HepG2 (cell line): Measurements from ENCODE around the gene ALKBH5. TPM values are rescaled to one million over a fixed set of nuclear protein-coding genes. Genes with fewer than 3 reads are reported as not detected.

ENCODE experiments used
- ATAC-seq: fragments of 200-7000 bp; cut with Tn5 transposase; 3 replicates; pipeline ENCODE4 v1.9.1; 2020; ENCODE audit warnings: mild to moderate bottlenecking, moderate library complexity
- BruUV-seq: library from RNA; stranded (reverse); fragments of 400-500 nt; replicated peaks from 2 replicates; lab custom pipeline; 2021; lab: Mats Ljungman, UMichigan
- CTCF ChIA-PET: fragments of 300-600 bp; formaldehyde crosslinking; extraction: SDS; loops from one replicate; lab custom pipeline; 2021; ENCODE audit warnings: low total read pairs, inconsistent platforms, low intra/inter-chr PET ratio; lab: Yijun Ruan, JAX
- POLR2A ChIA-PET: fragments of 350-600 bp; sonication (Branson Sonifier 250); formaldehyde crosslinking; loops from one replicate; lab custom pipeline; 2020; ENCODE audit warnings: antibody characterized with exemption, inconsistent platforms; lab: Yijun Ruan, JAX
- DNase-seq: peaks from one replicate; pipeline ENCODE4 v3.0.0-alpha.2; 2015; ENCODE audit warnings: low spot score
- FAIRE-seq: peaks from 3 replicates; lab custom pipeline; 2011; peaks lifted over from hg19 to GRCh38; lab: Jason Lieb, UNC
- H2AFZ ChIP-seq: one replicate; pipeline ENCODE4 v1.6.1; 2011; ENCODE audit warnings: low read length, inconsistent platforms
- H3K27ac ChIP-seq: fragments of 300-600 bp; 3 replicates; pipeline ENCODE4 v1.8.0; 2011; ENCODE audit warnings: mixed run types, mild to moderate bottlenecking, mixed read lengths, low read length, inconsistent platforms; ENCODE audit not compliant: insufficient read depth; ENCODE audit errors: extremely low read length
- H3K27me3 ChIP-seq, 2 experiments: fragments of 200-600 bp in 1 of 2; 2 replicates in 1 of 2; 3 replicates in 1 of 2; pipeline versions ENCODE4 v1.6.0 to v1.8.0; 2011; ENCODE audit warnings: low read length in 2 of 2, mild to moderate bottlenecking in 2 of 2, moderate library complexity in 2 of 2, inconsistent platforms in 1 of 2; ENCODE audit not compliant: insufficient read depth in 2 of 2, control insufficient read depth in 1 of 2
- H3K36me3 ChIP-seq, 2 experiments: fragments of 200-600 bp in 1 of 2; replicated peaks in 1 of 2; 2 replicates in 1 of 2; 3 replicates in 1 of 2; pipeline versions ENCODE4 v1.5.1 to v1.8.0; 2011; ENCODE audit warnings: low read length in 2 of 2, inconsistent platforms in 1 of 2; ENCODE audit not compliant: insufficient read depth in 2 of 2, control insufficient read depth in 1 of 2
- H3K4me1 ChIP-seq: 2 replicates; pipeline ENCODE4 v1.5.1; 2012; ENCODE audit warnings: low read length, inconsistent platforms; ENCODE audit not compliant: insufficient read depth
- H3K4me2 ChIP-seq: 2 replicates; pipeline ENCODE4 v1.6.0; 2011; ENCODE audit warnings: low read depth, low read length, inconsistent platforms
- H3K4me3 ChIP-seq, 3 experiments: fragments of 200-600 bp in 1 of 3; sonication (generic), shearing (Covaris generic) in 1 of 3; replicated peaks in 1 of 3; 2 replicates each; pipeline ENCODE4 v1.5.1; 2011 to 2016; ENCODE audit warnings: low read length in 3 of 3, inconsistent platforms in 2 of 3, low read depth in 2 of 3, mild to moderate bottlenecking in 2 of 3, control low read depth in 1 of 3, mixed read lengths in 1 of 3; ENCODE audit not compliant: insufficient read depth in 1 of 3
- H3K79me2 ChIP-seq: one replicate; pipeline ENCODE4 v1.6.1; 2011; ENCODE audit warnings: low read length, inconsistent platforms; ENCODE audit not compliant: insufficient read depth
- H3K9ac ChIP-seq: 2 replicates; pipeline ENCODE4 v1.6.0; 2011; ENCODE audit warnings: mild to moderate bottlenecking, low read depth, low read length, inconsistent platforms; ENCODE audit not compliant: insufficient read depth
- H3K9me3 ChIP-seq: 2 replicates; pipeline ENCODE4 v1.5.1; 2012; ENCODE audit warnings: mild to moderate bottlenecking, low read length
- H4K20me1 ChIP-seq: 2 replicates; pipeline ENCODE4 v1.6.0; 2011; ENCODE audit warnings: inconsistent platforms, mild to moderate bottlenecking, low read length, moderate library complexity; ENCODE audit not compliant: insufficient read depth
- ATF5 ChIP-seq: sonication (generic); formaldehyde crosslinking; IDR thresholded peaks from 2 replicates; pipeline ENCODE4 v1.4.0; 2020; ENCODE audit warnings: mild to moderate bottlenecking, low read depth, missing genetic modification reagents
- FOXA1 ChIP-seq, 2 experiments: fragments of 450-650 bp in 1 of 2; sonication (generic) in 1 of 2; formaldehyde crosslinking in 1 of 2; IDR thresholded peaks; 2 replicates each; pipeline versions ENCODE4 v1.4.0 to v1.6.1; 2016 to 2020; ENCODE audit warnings: missing genetic modification reagents in 1 of 2
- IRF2 ChIP-seq: IDR thresholded peaks from 2 replicates; pipeline ENCODE4 v1.6.1; 2018; ENCODE audit warnings: missing genetic modification reagents, missing compliant biosample characterization
- MXD1 ChIP-seq: sonication (generic); formaldehyde crosslinking; IDR thresholded peaks from 2 replicates; pipeline ENCODE4 v1.4.0; 2020; ENCODE audit warnings: mild to moderate bottlenecking, missing genetic modification reagents
- SMARCC2 ChIP-seq: fragments of 450-650 bp; IDR thresholded peaks from 2 replicates; pipeline ENCODE4 v1.6.1; 2017; ENCODE audit warnings: antibody characterized with exemption, mild to moderate bottlenecking
- STAG1 ChIP-seq: sonication (generic); formaldehyde crosslinking; IDR thresholded peaks from 2 replicates; pipeline ENCODE4 v1.4.0; 2020; ENCODE audit warnings: missing genetic modification reagents
- ZBTB7A ChIP-seq: sonication (generic); formaldehyde crosslinking; IDR thresholded peaks from 2 replicates; pipeline ENCODE4 v1.8.0; 2022; ENCODE audit warnings: mild to moderate bottlenecking, missing genetic modification reagents
- ZFP36L2 ChIP-seq: sonication (generic); formaldehyde crosslinking; IDR thresholded peaks from 2 replicates; pipeline ENCODE4 v1.4.0; 2020; ENCODE audit warnings: missing genetic modification reagents
- ZNF672 ChIP-seq: sonication (generic); formaldehyde crosslinking; IDR thresholded peaks from 2 replicates; pipeline ENCODE4 v1.8.1; 2022; ENCODE audit warnings: missing genetic modification reagents
- ZNF740 ChIP-seq: sonication (generic); formaldehyde crosslinking; IDR thresholded peaks from 2 replicates; pipeline ENCODE4 v1.4.0; 2020; ENCODE audit warnings: missing genetic modification reagents
- WGBS: methylation state at CpG from one replicate; pipeline ENCODE4 v1.1.6; 2017; ENCODE audit warnings: low lambda C conversion rate; 5-methylcytosine and 5-hydroxymethylcytosine counted together
- in situ Hi-C: cut with HindIII; loops from 2 replicates; pipeline ENCODE4 v1.10.0; 2017; ENCODE audit warnings: low pct_unique_long_range_greater_than_20kb; ENCODE audit not compliant: extremely low pct_ligation_motif_present
- intact Hi-C: fragments of 100-400 bp; cut with micrococcal nuclease; formaldehyde crosslinking; loops from one replicate; pipeline ENCODE4 v1.10.0; 2022; ENCODE audit not compliant: unreplicated experiment
- polyA plus RNA-seq, 8 experiments: library from polyadenylated mRNA; depleted of rRNA in 3 of 8; stranded (reverse) in 7 of 8; unstranded in 1 of 8; fragments of >200 nt; fragmentation: Illumina TruSeq in 4 of 8; extraction: Trizol in 4 of 8; gene quantifications; 2 replicates each; pipeline versions ENCODE4 v1.2.1 to v1.2.3, GENCODE V29; 2011 to 2016; ENCODE audit warnings: low read depth in 4 of 8, missing spikeins in 1 of 8, mixed read lengths in 1 of 8; ENCODE audit not compliant: insufficient read depth in 1 of 8
- total RNA-seq, 5 experiments: library from RNA; depleted of rRNA; stranded (reverse); fragments of >200 nt; fragmentation: Illumina TruSeq; extraction: Trizol; gene quantifications; 2 replicates each; pipeline ENCODE4 v1.2.3, GENCODE V29; 2016; ENCODE audit warnings: low read depth in 1 of 5

ALKBH5 gene
- total and polyA plus RNA-seq, 2 of the 13 experiments (the other 11 are each of a cell fraction or from before 2014, with no cell fraction given), result 68.9 to 76.9 TPM

GRCh38 chr17:18240449-18240848, 56.8 kb downstream of the ALKBH5 start:
- ATAC-seq (no peak), DNase-seq (no peak), FAIRE-seq (no peak)
- ChIA-PET CTCF (no interaction called here), POLR2A (no interaction called here)
- Histone ChIP-seq H4K20me1 (no peaks in the 10 kb centered on the region), H3K9ac (no peak overlapping the region), H3K9me3 (no peaks in the 10 kb centered on the region), H3K36me3 (peaks cover 12 to 14% of the 10 kb centered on the region in 2 experiments; a peak in 4 of 5 replicates), H3K79me2 (no peaks in the 10 kb centered on the region), H2AFZ (no peak overlapping the region), H3K27me3 (no peaks in the 10 kb centered on the region), H3K27ac (no peak overlapping the region), H3K4me1 (no peaks in the 10 kb centered on the region), H3K4me2 (no peak overlapping the region), H3K4me3 (no peak overlapping the region)
- BruUV-seq, result no TSS peak
- 97% methylated on average over 11 of the region's 19 CpGs for WGBS
- intact Hi-C loops, result no loop called here
- in situ Hi-C loops, result no loop called here
- TF ChIP-seq ZNF740 (CRISPR knock-in tag) (no peak), ZBTB7A (CRISPR knock-in tag) (no peak), MXD1 (CRISPR knock-in tag) (no peak), FOXA1 (IDR thresholded peaks at IDR 0.05) (no peak), FOXA1 (CRISPR knock-in tag; IDR thresholded peaks at IDR 0.05) (no peak), IRF2 (CRISPR knock-in tag) (no peak), ZNF672 (CRISPR knock-in tag) (no peak), ZFP36L2 (no peak), SMARCC2 (no peak), STAG1 (no peak), ATF5 (CRISPR knock-in tag) (no peak)
- TF ChIP-seq, all 625 proteins: peak for 0
